T-helper 2 cell treated with Interferon-gamma antibody and Interleukin-4, amounts not matched to agents 5 μg/mL and 100 μg/mL, for 36 hours (primary cell): ENCODE measurements around the gene TERT.
"Not testable (repeated sequence)": the region's sequence is repeated elsewhere in the genome, so short reads cannot be mapped to it uniquely, and the experiment has no call there.

ENCODE experiments used
- DNase-seq: peaks from one replicate; pipeline ENCODE4 v3.0.0; 2021; ENCODE audit warnings: low spot score
- H3K27ac Mint-ChIP-seq: one replicate; pipeline ENCODE4 v1.8.0; 2021; ENCODE audit warnings: mild to moderate bottlenecking, mixed read lengths
- H3K27me3 Mint-ChIP-seq: one replicate; pipeline ENCODE4 v1.8.0; 2021; ENCODE audit warnings: low read depth, mixed read lengths
- H3K36me3 Mint-ChIP-seq: one replicate; pipeline ENCODE4 v1.8.0; 2021; ENCODE audit warnings: low read depth, mixed read lengths
- H3K4me1 Mint-ChIP-seq: one replicate; pipeline ENCODE4 v1.8.0; 2021; ENCODE audit warnings: low read depth, mixed read lengths
- H3K4me3 Mint-ChIP-seq: one replicate; pipeline ENCODE4 v1.8.0; 2022; ENCODE audit warnings: mild to moderate bottlenecking, moderate library complexity, mixed read lengths
- H3K9me3 Mint-ChIP-seq: one replicate; pipeline ENCODE4 v1.8.0; 2021; ENCODE audit warnings: mixed read lengths

The TERT gene

GRCh38 chr5:1278216-1278615, 16.7 kb downstream of the TERT start:
- H3K27ac Mint-ChIP-seq, result no peak overlapping the region
- no peaks in the 10 kb centered on the region for H3K27me3 Mint-ChIP-seq
- H3K4me1 Mint-ChIP-seq, result no peaks in the 10 kb centered on the region
- H3K4me3 Mint-ChIP-seq, result no peak overlapping the region
- DNase-seq, result no peak
- H3K9me3 Mint-ChIP-seq, result no peaks in the 10 kb centered on the region
- H3K36me3 Mint-ChIP-seq, result peaks cover 14% of the 10 kb centered on the region

GRCh38 chr5:1277781-1278180, 17.1 kb downstream of the TERT start:
- H3K4me3 Mint-ChIP-seq, result no peak overlapping the region
- H3K36me3 Mint-ChIP-seq, result peaks cover 14% of the 10 kb centered on the region
- no peaks in the 10 kb centered on the region for H3K27me3 Mint-ChIP-seq
- no peaks in the 10 kb centered on the region for H3K4me1 Mint-ChIP-seq
- no peak overlapping the region for H3K27ac Mint-ChIP-seq
- no peaks in the 10 kb centered on the region for H3K9me3 Mint-ChIP-seq
- no peak for DNase-seq

GRCh38 chr5:1277331-1277730, 17.5 kb downstream of the TERT start:
- Mint-ChIP-seq H3K9me3 (no peaks in the 10 kb centered on the region), H3K27me3 (no peaks in the 10 kb centered on the region), H3K36me3 (peaks cover 14% of the 10 kb centered on the region), H3K4me1 (no peaks in the 10 kb centered on the region), H3K4me3 (no peak overlapping the region), H3K27ac (no peak overlapping the region)
- DNase-seq, result no peak

- H3K4me3 Mint-ChIP-seq, result no peak overlapping the region
- peaks cover 14% of the 10 kb centered on the region for H3K36me3 Mint-ChIP-seq
- no peak overlapping the region for H3K27ac Mint-ChIP-seq
Observed at GRCh38 chr5:1276930-1277329, 17.9 kb downstream of the TERT start.

GRCh38 chr5:1275397-1276391, 19.2 kb downstream of the TERT start:
- H3K36me3 Mint-ChIP-seq, result peaks cover 14% of the 10 kb centered on the region
- DNase-seq, H3K9me3 Mint-ChIP-seq, H3K27me3 Mint-ChIP-seq, H3K4me3 Mint-ChIP-seq, H3K4me1 Mint-ChIP-seq, H3K27ac Mint-ChIP-seq: not testable (repeated sequence)

More at GRCh38 chr5:1276930-1277329, 17.9 kb downstream of the TERT start:
- H3K4me1 Mint-ChIP-seq, result no peaks in the 10 kb centered on the region
- DNase-seq, result no peak
- no peaks in the 10 kb centered on the region for H3K27me3 Mint-ChIP-seq
- no peaks in the 10 kb centered on the region for H3K9me3 Mint-ChIP-seq

- H3K4me1 Mint-ChIP-seq, result no peaks in the 10 kb centered on the region
- no peak overlapping the region for H3K4me3 Mint-ChIP-seq
- H3K27ac Mint-ChIP-seq, result no peak overlapping the region
- no peaks in the 10 kb centered on the region for H3K9me3 Mint-ChIP-seq
- no peaks in the 10 kb centered on the region for H3K27me3 Mint-ChIP-seq
- H3K36me3 Mint-ChIP-seq, result peaks cover 18% of the 10 kb centered on the region
- DNase-seq, result no peak
Observed at GRCh38 chr5:1274471-1274870, 20.4 kb downstream of the TERT start.

GRCh38 chr5:1273745-1274144, 21.1 kb downstream of the TERT start:
- H3K27me3 Mint-ChIP-seq, result no peaks in the 10 kb centered on the region
- H3K9me3 Mint-ChIP-seq, result no peaks in the 10 kb centered on the region
- H3K36me3 Mint-ChIP-seq, result peaks cover 18% of the 10 kb centered on the region
- peaks cover 4% of the 10 kb centered on the region for H3K4me1 Mint-ChIP-seq
- no peak overlapping the region for H3K4me3 Mint-ChIP-seq
- no peak overlapping the region for H3K27ac Mint-ChIP-seq
- no peak for DNase-seq

GRCh38 chr5:1272201-1272600, 22.7 kb downstream of the TERT start:
- Mint-ChIP-seq H3K9me3 (no peaks in the 10 kb centered on the region), H3K36me3 (peaks cover 15% of the 10 kb centered on the region), H3K4me3 (no peak overlapping the region), H3K4me1 (peaks cover 8% of the 10 kb centered on the region), H3K27ac (no peak overlapping the region), H3K27me3 (no peaks in the 10 kb centered on the region)
- DNase-seq, result no peak

- no peak overlapping the region for H3K27ac Mint-ChIP-seq
- H3K27me3 Mint-ChIP-seq, result no peaks in the 10 kb centered on the region
- no peak for DNase-seq
- H3K36me3 Mint-ChIP-seq, result peaks cover 17% of the 10 kb centered on the region
- H3K4me3 Mint-ChIP-seq, result no peak overlapping the region
- no peaks in the 10 kb centered on the region for H3K9me3 Mint-ChIP-seq
- peaks cover 8% of the 10 kb centered on the region for H3K4me1 Mint-ChIP-seq
Observed at GRCh38 chr5:1270933-1271914, 23.6 kb downstream of the TERT start.

GRCh38 chr5:1270426-1270825, 24.4 kb downstream of the TERT start:
- DNase-seq, result no peak
- H3K9me3 Mint-ChIP-seq, result no peaks in the 10 kb centered on the region
- peaks cover 17% of the 10 kb centered on the region for H3K36me3 Mint-ChIP-seq
- peaks cover 8% of the 10 kb centered on the region for H3K4me1 Mint-ChIP-seq
- no peak overlapping the region for H3K27ac Mint-ChIP-seq
- no peak overlapping the region for H3K4me3 Mint-ChIP-seq
- no peaks in the 10 kb centered on the region for H3K27me3 Mint-ChIP-seq

- H3K36me3 Mint-ChIP-seq, result peaks cover 9% of the 10 kb centered on the region
- DNase-seq, result no peak
- H3K4me1 Mint-ChIP-seq, result peaks cover 8% of the 10 kb centered on the region
- H3K27me3 Mint-ChIP-seq, result no peaks in the 10 kb centered on the region
- H3K9me3 Mint-ChIP-seq, result no peaks in the 10 kb centered on the region
- no peak overlapping the region for H3K4me3 Mint-ChIP-seq
- H3K27ac Mint-ChIP-seq, result no peak overlapping the region
Observed at GRCh38 chr5:1268666-1269065, 26.2 kb downstream of the TERT start.

GRCh38 chr5:1268056-1268455, 26.8 kb downstream of the TERT start:
- DNase-seq, result no peak
- peaks cover 9% of the 10 kb centered on the region for H3K36me3 Mint-ChIP-seq
- H3K4me1 Mint-ChIP-seq, result peaks cover 8% of the 10 kb centered on the region
- no peak overlapping the region for H3K4me3 Mint-ChIP-seq
- H3K27ac Mint-ChIP-seq, result no peak overlapping the region
- H3K9me3 Mint-ChIP-seq, result no peaks in the 10 kb centered on the region
- H3K27me3 Mint-ChIP-seq, result no peaks in the 10 kb centered on the region

GRCh38 chr5:1267464-1267863, 27.4 kb downstream of the TERT start:
- not testable (repeated sequence) for H3K4me1 Mint-ChIP-seq, H3K27me3 Mint-ChIP-seq, H3K4me3 Mint-ChIP-seq, H3K9me3 Mint-ChIP-seq, H3K27ac Mint-ChIP-seq, DNase-seq, H3K36me3 Mint-ChIP-seq

- Mint-ChIP-seq H3K36me3 (peaks cover 9% of the 10 kb centered on the region), H3K4me3 (no peak overlapping the region), H3K27ac (no peak overlapping the region), H3K9me3 (no peaks in the 10 kb centered on the region), H3K4me1 (peaks cover 8% of the 10 kb centered on the region), H3K27me3 (no peaks in the 10 kb centered on the region)
- DNase-seq, result no peak
Observed at GRCh38 chr5:1266791-1267190, 28.1 kb downstream of the TERT start.
